Measurements from ENCODE around the gene EPHA1. TPM values are rescaled to one million over a fixed set of nuclear protein-coding genes. Genes with fewer than 3 reads are reported as not detected.
"Not testable (repeated sequence)": the region's sequence is repeated elsewhere in the genome, so short reads cannot be mapped to it uniquely, and the experiment has no call there.

Gene EPHA1
- total RNA-seq, 6 donors from 2014 or later: 5.3 to 18.9 (median 13.0) TPM

GRCh38 chr7:143406002-143406357 is 2.7 kb downstream of the EPHA1 start:
- DNase-seq (no peak), ATAC-seq (ENCODE audit: low FRiP score in 2 of 2) (no peak)
- WGBS, 2 donors: 81 to 83% methylated on average over 3 of the region's 3 CpGs
- peak overlapping the region in 1 of 4 donors; percentile 1 for H3K27ac ChIP-seq
- H3K36me3 ChIP-seq: no peaks in the 10 kb centered on the region
- no peaks in the 10 kb centered on the region for H3K9me3 ChIP-seq
- H3K4me3 ChIP-seq: no peak overlapping the region
- TF ChIP-seq CTCF (IDR thresholded peaks at IDR 0.05) (no peak), POLR2A (IDR thresholded peaks at IDR 0.05) (no peak), POLR2AphosphoS5 (IDR thresholded peaks at IDR 0.05) (no peak), EP300 (IDR thresholded peaks at IDR 0.05) (no peak)
- no peaks in the 10 kb centered on the region for H3K27me3 ChIP-seq
- H3K4me1 ChIP-seq: peaks cover 18 to 38% (median 32%) of the 10 kb centered on the region in 4 donors

GRCh38 chr7:143405173-143406001 is 3.3 kb downstream of the EPHA1 start:
- TF ChIP-seq POLR2AphosphoS5 (IDR thresholded peaks at IDR 0.05): peak; percentile 91 to 92
- peak in 1 of 4 donors; percentile 84 for TF ChIP-seq EP300 (IDR thresholded peaks at IDR 0.05)
- TF ChIP-seq POLR2A (IDR thresholded peaks at IDR 0.05): no peak
- Histone ChIP-seq H3K27ac (peak overlapping the region in 1 of 4 donors; percentile 1), H3K4me3 (no peak overlapping the region), H3K9me3 (no peaks in the 10 kb centered on the region), H3K36me3 (no peaks in the 10 kb centered on the region), H3K4me1 (peaks cover 18 to 37% (median 30%) of the 10 kb centered on the region in 4 donors), H3K27me3 (no peaks in the 10 kb centered on the region)
- WGBS, 2 donors: 68 to 83% methylated on average over 8 to 9 of the region's 9 CpGs
- ATAC-seq (ENCODE audit: low FRiP score in 2 of 2): peak; percentile 15 to 31
- DNase-seq: no peak

- not testable (repeated sequence) for H3K36me3 ChIP-seq; ATAC-seq (ENCODE audit: low FRiP score in 2 of 2); DNase-seq; H3K27me3 ChIP-seq; H3K4me3 ChIP-seq; H3K9me3 ChIP-seq; H3K4me1 ChIP-seq
- 77 to 83% methylated on average over 4 of the region's 4 CpGs for WGBS, 2 donors
- peak overlapping the region in 1 of 4 donors; percentile 27 for H3K27ac ChIP-seq
Measured at GRCh38 chr7:143402233-143402632, 6.4 kb downstream of the EPHA1 start.

- TF ChIP-seq EP300 (IDR thresholded peaks at IDR 0.05) (no peak), CTCF (IDR thresholded peaks at IDR 0.05) (no peak), POLR2A (IDR thresholded peaks at IDR 0.05) (no peak), POLR2AphosphoS5 (IDR thresholded peaks at IDR 0.05) (no peak)
- Histone ChIP-seq H3K9me3 (no peaks in the 10 kb centered on the region), H3K36me3 (peaks cover 0 to 5% (median 0%) of the 10 kb centered on the region in 4 donors), H3K4me3 (no peak overlapping the region), H3K27me3 (no peaks in the 10 kb centered on the region), H3K4me1 (peaks cover under 1 to 4% (median 2%) of the 10 kb centered on the region in 4 donors), H3K27ac (no peak overlapping the region)
- no peak for ATAC-seq (ENCODE audit: low FRiP score in 2 of 2)
- 90 to 94% methylated on average over 11 to 12 of the region's 12 CpGs for WGBS, 2 donors
- no peak for DNase-seq
Measured at GRCh38 chr7:143401265-143401664, 7.4 kb downstream of the EPHA1 start.

GRCh38 chr7:143399642-143400041 is 9.0 kb downstream of the EPHA1 start:
- TF ChIP-seq POLR2A (IDR thresholded peaks at IDR 0.05): no peak
- no peak for TF ChIP-seq CTCF (IDR thresholded peaks at IDR 0.05)
- TF ChIP-seq POLR2AphosphoS5 (IDR thresholded peaks at IDR 0.05): no peak
- TF ChIP-seq EP300 (IDR thresholded peaks at IDR 0.05): no peak
- Histone ChIP-seq H3K9me3 (no peaks in the 10 kb centered on the region), H3K27me3 (no peaks in the 10 kb centered on the region), H3K4me1 (peaks cover 14 to 20% (median 19%) of the 10 kb centered on the region in 4 donors), H3K27ac (no peak overlapping the region), H3K4me3 (no peak overlapping the region), H3K36me3 (peaks cover 0 to 5% (median 0%) of the 10 kb centered on the region in 4 donors)
- ATAC-seq (ENCODE audit: low FRiP score in 2 of 2) (no peak), DNase-seq (no peak)
- WGBS, 2 donors: 94 to 96% methylated on average over 12 to 20 of the region's 20 CpGs
